Activated T-cell treated with anti-CD3 and anti-CD28 coated beads, Interleukin-2, amount 50 U/mL, for 1 hour (primary cell): ENCODE results near the gene S100A6.
"Not testable (repeated sequence)": the region's sequence is repeated elsewhere in the genome, so short reads cannot be mapped to it uniquely, and the experiment has no call there.

Source experiments
- DNase-seq: peaks from one replicate; pipeline ENCODE4 v3.0.0-alpha.2; 2020

The S100A6 gene

GRCh38 chr1:153535242-153536011, at the start of gene S100A6:
Gene S100A6, minus strand, starts transcription at chr1:153535991. Its CDS starts 652 bp downstream, at chr1:153535339.
- DNase-seq: no peak

GRCh38 chr1:153585006-153585405, 49.2 kb upstream of the S100A6 start:
- DNase-seq: no peak

DNA sequence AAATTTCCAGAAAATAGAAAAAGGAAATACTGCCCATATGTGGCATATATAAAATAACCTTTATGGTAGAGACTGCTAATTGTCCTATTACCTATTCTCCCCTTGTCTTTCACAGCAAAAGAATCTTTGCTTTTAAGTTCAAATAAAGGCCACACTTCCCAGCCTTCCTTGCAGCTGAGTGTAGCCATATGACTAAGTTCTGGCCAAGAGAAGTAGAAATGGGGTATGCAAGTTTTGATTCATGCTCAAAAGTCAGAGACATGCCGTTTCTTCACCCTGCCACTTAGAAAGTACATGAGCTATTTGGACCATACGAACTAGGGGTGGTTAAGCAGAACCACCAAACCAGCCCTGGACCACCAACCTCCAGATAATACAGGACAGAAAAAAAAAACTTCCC, 48.2 kb upstream of the S100A6 start:
- DNase-seq: no peak

GRCh38 chr1:153583514-153583913, 47.7 kb upstream of the S100A6 start:
- not testable (repeated sequence) for DNase-seq

DNA sequence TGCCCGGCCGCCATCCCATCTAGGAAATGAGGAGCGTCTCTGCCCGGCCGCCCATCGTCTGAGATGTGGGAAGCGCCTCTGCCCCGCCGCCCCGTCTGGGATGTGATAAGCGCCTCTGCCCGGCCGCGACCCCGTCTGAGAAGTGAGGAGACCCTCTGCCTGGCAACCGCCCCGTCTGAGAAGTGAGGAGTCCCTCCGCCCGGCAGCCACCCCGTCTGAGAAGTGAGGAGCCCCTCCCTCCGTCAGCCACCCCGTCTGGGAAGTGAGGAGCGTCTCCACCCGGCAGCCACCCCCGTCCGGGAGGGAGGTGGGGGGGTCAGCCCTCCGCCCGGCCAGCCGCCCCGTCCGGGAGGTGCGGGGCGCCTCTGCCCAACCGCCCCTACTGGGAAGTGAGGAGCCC, 47.0 kb upstream of the S100A6 start:
- DNase-seq: not testable (repeated sequence)

- DNase-seq: no peak
These were observed 43.1 kb upstream of the S100A6 start for GRCh38 chr1:153578936-153579335.

DNA sequence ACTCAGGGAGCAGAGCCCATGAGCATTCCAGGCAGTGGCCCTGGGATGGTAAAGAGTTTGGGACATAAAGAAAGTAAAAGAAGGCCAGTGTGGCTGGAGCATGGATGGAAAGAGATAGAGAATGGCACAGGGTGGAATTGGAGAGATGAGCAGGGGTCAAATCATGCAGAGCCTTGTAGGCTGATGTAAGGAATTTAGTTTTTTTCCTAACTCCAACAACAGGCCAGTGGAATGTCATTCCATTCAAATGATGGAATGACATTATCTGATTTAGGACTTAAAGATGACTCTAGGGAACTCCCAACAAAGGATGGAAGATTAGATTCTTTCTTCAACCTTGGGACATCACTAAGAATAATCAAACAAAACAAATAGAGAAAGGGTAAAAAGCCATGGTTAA, 42.7 kb upstream of the S100A6 start:
- no peak for DNase-seq

DNA sequence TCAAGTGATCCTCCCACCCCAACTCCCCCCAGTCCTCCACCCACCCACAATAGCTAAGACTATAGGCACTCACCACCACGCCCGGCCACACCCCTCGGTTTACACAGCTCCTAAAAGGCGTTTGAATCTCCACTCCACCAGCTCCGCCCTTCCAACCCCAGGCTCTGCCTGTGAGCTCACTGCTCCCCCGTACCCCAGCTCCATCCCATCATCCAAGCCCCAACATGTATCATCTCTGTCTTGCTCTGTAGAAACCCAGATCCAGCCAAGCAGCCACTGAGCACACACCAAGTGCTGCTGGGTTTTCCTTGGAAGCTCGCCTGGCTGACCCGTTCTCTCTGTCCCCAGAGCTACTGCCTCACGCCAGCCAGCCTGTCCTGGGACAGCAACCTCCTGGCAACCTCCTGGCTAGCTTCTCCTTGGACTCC, 41.8 kb upstream of the S100A6 start:
- DNase-seq: no peak

DNA sequence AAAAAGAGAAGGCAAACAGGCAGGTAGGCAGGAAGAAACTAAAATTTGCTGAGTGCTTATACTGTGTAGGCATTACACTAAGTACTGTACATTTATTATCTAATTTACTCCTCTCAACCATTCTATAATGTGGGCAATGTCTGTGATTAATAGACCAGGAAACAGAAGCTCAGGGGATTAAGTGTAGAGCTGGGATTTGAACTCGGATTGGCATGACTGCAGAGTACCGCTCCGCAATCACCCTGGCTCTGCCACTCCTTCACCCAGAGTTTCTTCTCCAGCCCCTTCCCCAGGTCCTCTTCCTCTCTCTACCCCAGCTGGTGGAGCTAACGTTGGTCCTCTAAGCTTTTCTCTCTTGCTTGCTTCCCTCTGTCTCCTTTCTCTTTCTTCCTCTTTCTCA, 41.3 kb upstream of the S100A6 start:
- no peak for DNase-seq

- not testable (repeated sequence) for DNase-seq
These were observed 39.7 kb upstream of the S100A6 start for GRCh38 chr1:153575497-153575896.

GRCh38 chr1:153575081-153575491, 39.3 kb upstream of the S100A6 start:
- not testable (repeated sequence) for DNase-seq

DNA sequence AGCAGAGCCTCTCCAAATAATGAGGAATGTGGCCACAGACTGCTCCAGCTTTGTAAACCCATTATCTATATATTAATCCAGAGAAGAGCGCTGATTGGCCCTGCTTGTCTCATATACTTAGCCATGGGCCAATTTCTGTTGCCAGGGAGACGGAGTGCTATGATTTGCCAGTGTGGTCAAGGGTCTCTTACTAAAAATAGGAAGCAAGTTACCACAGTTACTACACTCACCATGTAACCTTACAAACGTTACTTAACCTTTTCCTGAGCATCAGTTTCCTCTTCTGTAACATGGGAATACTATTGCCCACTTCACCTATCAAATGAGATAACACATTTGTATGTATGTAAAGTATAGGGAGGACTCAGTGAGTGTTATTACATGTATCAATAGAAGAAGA, 37.6 kb upstream of the S100A6 start:
- no peak for DNase-seq

- peak; percentile 53 for DNase-seq
These were observed 36.8 kb upstream of the S100A6 start for GRCh38 chr1:153572569-153573015.

DNA sequence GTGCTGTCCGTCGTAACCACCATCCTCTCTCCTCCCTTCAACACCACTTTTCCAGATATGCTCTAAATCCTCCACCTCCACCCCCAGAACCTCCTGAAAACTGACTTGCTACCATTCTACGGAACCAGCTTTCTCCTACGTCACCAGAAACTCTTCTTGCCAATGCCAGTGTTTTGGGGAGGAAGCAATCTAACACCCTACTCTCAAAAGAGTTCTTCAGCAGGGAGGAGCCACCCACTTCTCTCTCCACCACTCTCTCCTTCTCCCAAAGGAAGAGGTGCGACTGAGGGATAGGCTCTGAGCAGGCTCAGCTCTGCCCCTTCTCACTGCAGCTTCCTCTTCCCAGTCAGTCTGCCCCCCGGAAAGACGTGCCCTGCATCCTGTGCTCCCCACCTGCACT, 35.9 kb upstream of the S100A6 start:
- no peak for DNase-seq

DNA sequence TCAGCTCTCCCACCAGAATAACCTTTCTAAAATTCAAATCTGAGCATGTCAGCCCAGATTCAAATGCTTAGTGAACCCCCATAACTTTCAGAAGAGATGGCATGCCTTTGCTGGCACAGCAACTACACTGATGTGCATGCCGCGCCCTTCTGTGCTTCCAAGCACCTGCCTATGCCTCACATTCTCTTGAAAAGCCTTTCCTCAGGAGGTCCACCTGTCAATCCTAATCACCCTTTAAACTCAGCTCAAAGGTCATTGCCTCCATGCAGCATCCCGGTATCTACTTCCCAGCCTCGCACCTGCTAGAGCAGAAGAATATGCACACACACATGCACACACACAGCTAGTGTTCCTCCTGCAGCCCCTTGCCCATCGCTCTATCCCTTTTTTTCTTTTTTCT, 35.1 kb upstream of the S100A6 start:
- no peak for DNase-seq

DNA sequence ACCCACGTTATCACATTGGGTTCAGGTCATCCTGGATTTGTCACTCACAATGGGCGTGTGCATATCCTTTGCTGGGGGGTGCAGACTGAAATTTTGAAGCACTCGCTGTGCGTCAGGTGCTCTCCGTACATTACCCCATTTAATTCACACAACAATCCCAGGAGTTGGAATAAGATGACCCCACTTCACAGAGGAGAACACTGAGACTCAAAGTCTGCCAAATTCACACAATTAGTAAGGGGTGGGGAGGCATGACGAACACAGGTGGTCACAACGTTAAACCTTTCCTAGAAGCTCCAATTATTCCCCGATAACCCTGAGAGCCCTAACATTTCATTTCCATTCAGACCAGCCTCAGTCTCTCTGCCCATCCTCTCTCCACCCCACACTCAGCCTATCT, 33.7 kb upstream of the S100A6 start:
- DNase-seq: no peak

- peak; percentile 82 for DNase-seq
These were observed 32.7 kb upstream of the S100A6 start for GRCh38 chr1:153568367-153569099.

DNA sequence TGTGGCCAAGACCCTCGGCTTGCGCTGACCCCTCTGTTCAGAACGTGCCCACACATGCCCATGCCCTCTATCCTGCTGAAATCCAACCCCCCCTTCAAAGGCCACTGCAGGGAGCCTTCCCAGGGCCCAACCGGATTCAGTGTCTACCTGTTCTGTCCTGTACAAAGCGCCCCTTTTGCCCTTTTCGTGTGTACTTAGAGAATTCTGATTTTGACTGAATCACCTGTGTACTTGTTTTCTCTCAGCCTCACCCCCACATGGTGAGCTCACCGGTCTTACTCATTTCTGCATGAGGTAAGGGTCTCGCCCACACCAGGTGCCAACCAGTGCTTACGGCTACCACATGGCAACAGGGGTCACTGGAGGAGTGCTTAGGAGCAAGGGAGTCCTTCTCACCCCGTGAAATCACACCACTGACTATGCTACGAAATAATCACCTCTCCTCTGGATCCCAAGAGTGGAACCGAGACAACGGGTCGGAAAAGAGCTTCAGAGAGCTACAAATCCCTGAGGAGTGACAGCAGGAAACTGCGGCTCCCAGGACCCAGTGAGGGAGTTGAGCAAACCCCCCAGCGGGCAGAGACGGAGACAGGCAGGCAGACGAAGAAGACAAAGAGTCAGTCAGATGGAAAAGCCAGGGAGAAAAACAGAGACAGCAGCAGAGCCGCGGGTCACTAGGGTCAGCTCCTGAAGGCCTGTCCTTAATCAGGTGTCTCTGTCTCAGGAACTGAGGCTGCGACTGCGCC, 32.0 kb upstream of the S100A6 start:
- DNase-seq: no peak

DNA sequence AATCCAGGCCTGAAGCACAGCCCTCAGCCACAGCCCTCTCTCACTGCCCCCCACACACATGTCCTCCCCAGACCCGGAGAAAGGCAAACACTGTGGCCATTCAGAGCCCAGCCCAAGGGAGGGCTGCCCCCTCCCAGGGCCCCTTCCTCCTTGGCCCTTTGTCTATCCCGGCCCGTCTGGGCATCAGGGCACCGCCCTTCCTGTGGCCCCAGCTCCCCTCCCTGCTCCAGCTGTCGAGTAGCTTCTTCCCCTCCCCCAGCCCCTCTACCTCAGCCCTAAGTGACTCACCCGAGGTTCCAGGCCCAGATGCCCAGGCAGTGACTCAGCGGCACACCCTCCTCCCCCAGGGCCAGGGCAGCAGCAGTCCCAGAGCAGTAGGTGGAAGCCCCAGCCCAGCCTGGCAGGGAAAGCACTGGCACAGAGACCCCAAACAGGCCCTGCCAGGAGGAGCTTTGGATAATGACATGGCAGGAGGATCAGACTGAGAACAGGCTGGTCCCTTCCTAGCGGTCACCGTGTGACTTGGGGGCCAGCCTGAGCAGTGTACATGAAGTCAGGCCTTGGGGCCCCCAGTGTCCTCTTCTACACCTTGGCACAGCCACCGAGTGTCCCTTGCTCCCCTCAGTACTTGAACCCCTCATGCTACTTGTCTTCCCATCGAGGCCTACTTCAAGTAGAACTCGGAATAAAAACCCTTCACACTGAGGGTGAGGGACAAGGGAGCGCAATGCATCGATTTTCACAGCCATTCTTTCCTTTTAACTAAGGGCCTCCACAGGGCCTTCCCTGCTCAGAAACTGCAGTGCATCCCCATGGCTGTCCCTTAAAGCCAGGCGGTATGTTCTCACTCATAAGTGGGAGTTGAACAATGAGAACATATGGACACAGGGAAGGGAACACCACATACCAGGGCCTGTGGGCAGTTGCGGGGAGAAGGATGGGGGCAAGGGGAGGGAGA, 30.9 kb upstream of the S100A6 start:
- DNase-seq: peak; percentile 74

- peak; percentile 39 for DNase-seq
These were observed 30.0 kb upstream of the S100A6 start, which contains the start of gene S100A2 for GRCh38 chr1:153565529-153566374. Gene S100A2, minus strand, starts transcription at chr1:153565844. Its CDS starts 1,967 bp downstream, at chr1:153563877.

GRCh38 chr1:153563991-153564390, 28.2 kb upstream of the S100A6 start:
- DNase-seq: no peak
